HepG2 (cell line): ENCODE measurements around the gene MAPK8. TPM values are rescaled to one million over a fixed set of nuclear protein-coding genes. Genes with fewer than 3 reads are reported as not detected.

ENCODE experiments used
- ELF3 ChIP-seq: IDR thresholded peaks from 2 replicates; pipeline ENCODE4 v1.6.1; 2016; ENCODE audit warnings: missing genetic modification reagents, missing compliant biosample characterization
- EP300 ChIP-seq, 3 experiments: sonication (generic) in 1 of 3; formaldehyde crosslinking in 1 of 3; IDR thresholded peaks; 2 replicates each; pipeline versions ENCODE4 v1.5.1 to v1.6.1; 2011 to 2020; ENCODE audit warnings: low read depth in 2 of 3, low read length in 2 of 3, borderline replicate concordance in 1 of 3, improper control_type of control experiment in 1 of 3, mild to moderate bottlenecking in 1 of 3, missing genetic modification reagents in 1 of 3, moderate library complexity in 1 of 3
- ERF ChIP-seq: IDR thresholded peaks from 2 replicates; pipeline ENCODE4 v1.6.1; 2018; ENCODE audit warnings: missing biosample characterization, missing genetic modification reagents
- FIP1L1 ChIP-seq: fragments of 200-400 bp; formaldehyde crosslinking; IDR thresholded peaks from 2 replicates; pipeline ENCODE4 v1.6.1; 2018; ENCODE audit warnings: low read depth, mild to moderate bottlenecking, low read length, moderate library complexity, borderline replicate concordance; ENCODE audit not compliant: insufficient read depth
- GATA4 ChIP-seq: sonication (generic); IDR thresholded peaks from 2 replicates; pipeline ENCODE4 v1.6.1; 2016; ENCODE audit warnings: antibody characterized with exemption, low read depth, borderline replicate concordance
- HIVEP1 ChIP-seq: sonication (generic); formaldehyde crosslinking; IDR thresholded peaks from 2 replicates; pipeline ENCODE4 v1.4.0; 2020; ENCODE audit warnings: mild to moderate bottlenecking, missing genetic modification reagents
- HNRNPK ChIP-seq: fragments of 200-400 bp; formaldehyde crosslinking; IDR thresholded peaks from 2 replicates; pipeline ENCODE4 v1.6.1; 2018; ENCODE audit warnings: low read length, low read depth, moderate library complexity, mild to moderate bottlenecking; ENCODE audit not compliant: poor library complexity, severe bottlenecking
- HOXA5 ChIP-seq: sonication (generic); formaldehyde crosslinking; IDR thresholded peaks from 2 replicates; pipeline ENCODE4 v1.4.0; 2020; ENCODE audit warnings: missing genetic modification reagents
- ISL2 ChIP-seq: sonication (generic); formaldehyde crosslinking; IDR thresholded peaks from 2 replicates; pipeline ENCODE4 v1.5.0; 2020; ENCODE audit warnings: missing genetic modification reagents
- KAT7 ChIP-seq: IDR thresholded peaks from 2 replicates; pipeline ENCODE4 v1.6.1; 2018; ENCODE audit warnings: borderline replicate concordance, missing compliant biosample characterization
- MLLT10 ChIP-seq: sonication (generic); formaldehyde crosslinking; IDR thresholded peaks from 2 replicates; pipeline ENCODE4 v1.4.0; 2020; ENCODE audit warnings: missing genetic modification reagents
- MXI1 ChIP-seq: IDR thresholded peaks from 3 replicates; pipeline ENCODE4 v1.6.1; 2012; ENCODE audit warnings: low read depth, low read length, inconsistent platforms, borderline replicate concordance
- NFRKB ChIP-seq: fragments of 450-650 bp; IDR thresholded peaks from 2 replicates; pipeline ENCODE4 v1.6.1; 2017
- ZBTB21 ChIP-seq: sonication (generic); formaldehyde crosslinking; IDR thresholded peaks from 2 replicates; pipeline ENCODE4 v1.4.0; 2020; ENCODE audit warnings: missing genetic modification reagents
- ZBTB4 ChIP-seq: sonication (generic); formaldehyde crosslinking; IDR thresholded peaks from 2 replicates; pipeline ENCODE4 v1.4.0; 2020; ENCODE audit warnings: missing genetic modification reagents, mild to moderate bottlenecking, borderline replicate concordance
- ZMYM3 ChIP-seq: sonication (generic); formaldehyde crosslinking; IDR thresholded peaks from 2 replicates; pipeline ENCODE4 v1.5.1; 2020; ENCODE audit warnings: mild to moderate bottlenecking, missing genetic modification reagents
- ZNF441 ChIP-seq: sonication (generic); formaldehyde crosslinking; IDR thresholded peaks from 2 replicates; pipeline ENCODE4 v1.7.0; 2021; ENCODE audit warnings: missing genetic modification reagents, borderline replicate concordance
- ZNF547 ChIP-seq: sonication (generic); formaldehyde crosslinking; IDR thresholded peaks from 2 replicates; pipeline ENCODE4 v1.5.1; 2020; ENCODE audit warnings: mild to moderate bottlenecking, missing genetic modification reagents
- ZNF562 ChIP-seq: sonication (generic); formaldehyde crosslinking; IDR thresholded peaks from 2 replicates; pipeline ENCODE4 v1.8.0; 2022; ENCODE audit warnings: missing genetic modification reagents, borderline replicate concordance
- ZNF564 ChIP-seq: sonication (generic); formaldehyde crosslinking; IDR thresholded peaks from 2 replicates; pipeline ENCODE4 v1.8.1; 2023; ENCODE audit warnings: mild to moderate bottlenecking, missing genetic modification reagents
- ZNF7 ChIP-seq: IDR thresholded peaks from 2 replicates; pipeline ENCODE4 v1.6.1; 2016; ENCODE audit warnings: missing biosample characterization, missing genetic modification reagents
- ZNF713 ChIP-seq: sonication (generic); formaldehyde crosslinking; IDR thresholded peaks from 2 replicates; pipeline ENCODE4 v1.4.0; 2020; ENCODE audit warnings: mild to moderate bottlenecking, missing genetic modification reagents
- ZNF775 ChIP-seq: sonication (generic); formaldehyde crosslinking; IDR thresholded peaks from 2 replicates; pipeline ENCODE4 v1.4.0; 2020; ENCODE audit warnings: missing genetic modification reagents, mild to moderate bottlenecking, moderate library complexity, borderline replicate concordance
- ZNF839 ChIP-seq: sonication (generic); formaldehyde crosslinking; IDR thresholded peaks from 2 replicates; pipeline ENCODE4 v1.4.0; 2020; ENCODE audit warnings: missing genetic modification reagents, mild to moderate bottlenecking, borderline replicate concordance
- ZNF841 ChIP-seq: sonication (generic); formaldehyde crosslinking; IDR thresholded peaks from 2 replicates; pipeline ENCODE4 v1.8.1; 2023; ENCODE audit warnings: missing genetic modification reagents, borderline replicate concordance
- polyA plus RNA-seq, 8 experiments: library from polyadenylated mRNA; depleted of rRNA in 3 of 8; stranded (reverse) in 7 of 8; unstranded in 1 of 8; fragments of >200 nt; fragmentation: Illumina TruSeq in 4 of 8; extraction: Trizol in 4 of 8; gene quantifications; 2 replicates each; pipeline versions ENCODE4 v1.2.1 to v1.2.3, GENCODE V29; 2011 to 2016; ENCODE audit warnings: low read depth in 4 of 8, missing spikeins in 1 of 8, mixed read lengths in 1 of 8; ENCODE audit not compliant: insufficient read depth in 1 of 8
- total RNA-seq, 5 experiments: library from RNA; depleted of rRNA; stranded (reverse); fragments of >200 nt; fragmentation: Illumina TruSeq; extraction: Trizol; gene quantifications; 2 replicates each; pipeline ENCODE4 v1.2.3, GENCODE V29; 2016; ENCODE audit warnings: low read depth in 1 of 5
- TF ChIP-seq, protein P1 (sequence below): IDR thresholded peaks from 2 replicates; pipeline ENCODE4 v1.6.1; 2016; ENCODE audit warnings: missing genetic modification reagents, missing compliant biosample characterization
- TF ChIP-seq, protein P2 (sequence below): sonication (generic); formaldehyde crosslinking; IDR thresholded peaks from 2 replicates; pipeline ENCODE4 v1.4.0; 2020; ENCODE audit warnings: missing genetic modification reagents, borderline replicate concordance

The MAPK8 gene
- total and polyA plus RNA-seq, 2 of the 13 experiments (the other 11 are each of a cell fraction or from before 2014, with no cell fraction given) = 41.6 to 47.3 TPM

GRCh38 chr10:48306265-48306869 is at the start of gene MAPK8 (continued):
- TF ChIP-seq FIP1L1 = no peak
- peak; percentile 82; the same call in 1 of the 2 replicates for TF ChIP-seq ZNF441
- peak; percentile 35; the same call in 1 of the 2 replicates for TF ChIP-seq ZNF841 (CRISPR knock-in tag)
- TF ChIP-seq ZBTB21 = no peak
- peak; percentile 35; the same call in 1 of the 3 replicates for TF ChIP-seq MXI1
- TF ChIP-seq KAT7 (CRISPR knock-in tag) = no peak
- TF ChIP-seq, protein P1, sequence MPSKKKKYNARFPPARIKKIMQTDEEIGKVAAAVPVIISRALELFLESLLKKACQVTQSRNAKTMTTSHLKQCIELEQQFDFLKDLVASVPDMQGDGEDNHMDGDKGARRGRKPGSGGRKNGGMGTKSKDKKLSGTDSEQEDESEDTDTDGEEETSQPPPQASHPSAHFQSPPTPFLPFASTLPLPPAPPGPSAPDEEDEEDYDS (CRISPR knock-in tag) = peak; percentile 54; the same call in 1 of the 2 replicates
- TF ChIP-seq ZNF713 (CRISPR knock-in tag) = 0 out of 2 replicates have a peak, but pooled peaks have one; percentile 49
- peak; percentile 59; the same call in 1 of the 2 replicates for TF ChIP-seq ISL2 (CRISPR knock-in tag)
- TF ChIP-seq ZNF7 = no peak
- no peak for TF ChIP-seq ZNF839
- no peak for TF ChIP-seq NFRKB
- no peak for TF ChIP-seq HNRNPK
- no peak for TF ChIP-seq MLLT10 (CRISPR knock-in tag)
- peak; percentile 87; the same call in 1 of the 2 replicates for TF ChIP-seq ZNF564
- TF ChIP-seq ERF (CRISPR knock-in tag) = peak; percentile 81
- peak; percentile 73; the same call in 1 of the 2 replicates for TF ChIP-seq HOXA5
- TF ChIP-seq ZMYM3 (CRISPR knock-in tag) = no peak
- TF ChIP-seq ZNF547 (CRISPR knock-in tag) = peak; percentile 94; the same call in 1 of the 2 replicates
- no peak for TF ChIP-seq ZNF775 (CRISPR knock-in tag)
- TF ChIP-seq EP300 (IDR thresholded peaks at IDR 0.05; ENCODE audit: low read depth in 2 of 2, low read length in 2 of 2) = no peak
- TF ChIP-seq EP300 (CRISPR knock-in tag; IDR thresholded peaks at IDR 0.05; ENCODE audit: borderline replicate concordance) = no peak
- peak; percentile 83; the same call in 1 of the 2 replicates for TF ChIP-seq ZBTB4 (CRISPR knock-in tag)
- TF ChIP-seq GATA4 = no peak
- peak; percentile 23; the same call in 1 of the 2 replicates for TF ChIP-seq ELF3 (CRISPR knock-in tag)
- TF ChIP-seq, protein P2, sequence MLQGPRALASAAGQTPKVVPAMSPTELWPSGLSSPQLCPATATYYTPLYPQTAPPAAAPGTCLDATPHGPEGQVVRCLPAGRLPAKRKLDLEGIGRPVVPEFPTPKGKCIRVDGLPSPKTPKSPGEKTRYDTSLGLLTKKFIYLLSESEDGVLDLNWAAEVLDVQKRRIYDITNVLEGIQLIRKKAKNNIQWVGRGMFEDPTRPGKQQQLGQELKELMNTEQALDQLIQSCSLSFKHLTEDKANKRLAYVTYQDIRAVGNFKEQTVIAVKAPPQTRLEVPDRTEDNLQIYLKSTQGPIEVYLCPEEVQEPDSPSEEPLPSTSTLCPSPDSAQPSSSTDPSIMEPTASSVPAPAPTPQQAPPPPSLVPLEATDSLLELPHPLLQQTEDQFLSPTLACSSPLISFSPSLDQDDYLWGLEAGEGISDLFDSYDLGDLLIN (CRISPR knock-in tag) = no peak
- TF ChIP-seq ZNF562 = peak; percentile 67; the same call in 1 of the 2 replicates
- TF ChIP-seq HIVEP1 (CRISPR knock-in tag) = peak; percentile 91
